T-helper 22 cell (primary cell): ENCODE data around the gene ZNF311.
"Not testable (repeated sequence)": the region's sequence is repeated elsewhere in the genome, so short reads cannot be mapped to it uniquely, and the experiment has no call there.

Source experiments
- DNase-seq: peaks from one replicate; pipeline ENCODE4 v3.0.0-alpha.2; 2020; ENCODE audit warnings: low read depth

Gene ZNF311

DNA sequence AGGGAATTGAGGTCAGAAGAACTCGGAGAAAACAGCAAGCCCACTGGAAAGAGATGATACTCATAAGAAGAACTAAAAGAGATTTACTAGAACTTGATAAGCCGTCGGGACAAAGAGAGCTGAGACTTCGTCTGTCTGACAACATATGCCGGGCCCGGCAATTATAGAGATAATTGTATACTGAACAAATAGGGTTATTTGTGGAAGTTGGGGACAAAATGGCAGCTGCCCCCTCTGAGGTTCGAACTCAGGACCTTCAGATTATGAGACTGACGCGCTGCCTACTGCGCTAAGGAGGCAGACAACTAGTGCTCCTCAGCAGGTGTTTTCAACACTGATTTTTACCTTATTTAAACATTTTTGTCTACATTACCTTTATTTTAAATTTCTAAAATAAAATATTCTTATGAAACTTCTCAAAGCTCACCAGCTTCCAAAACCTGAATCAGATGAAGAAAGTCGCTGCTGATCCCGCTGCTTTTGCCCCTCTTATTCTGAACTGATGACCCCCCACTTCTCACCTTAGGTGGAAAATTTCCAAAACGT is 52.0 kb downstream of the ZNF311 start:
- no peak for DNase-seq

DNA sequence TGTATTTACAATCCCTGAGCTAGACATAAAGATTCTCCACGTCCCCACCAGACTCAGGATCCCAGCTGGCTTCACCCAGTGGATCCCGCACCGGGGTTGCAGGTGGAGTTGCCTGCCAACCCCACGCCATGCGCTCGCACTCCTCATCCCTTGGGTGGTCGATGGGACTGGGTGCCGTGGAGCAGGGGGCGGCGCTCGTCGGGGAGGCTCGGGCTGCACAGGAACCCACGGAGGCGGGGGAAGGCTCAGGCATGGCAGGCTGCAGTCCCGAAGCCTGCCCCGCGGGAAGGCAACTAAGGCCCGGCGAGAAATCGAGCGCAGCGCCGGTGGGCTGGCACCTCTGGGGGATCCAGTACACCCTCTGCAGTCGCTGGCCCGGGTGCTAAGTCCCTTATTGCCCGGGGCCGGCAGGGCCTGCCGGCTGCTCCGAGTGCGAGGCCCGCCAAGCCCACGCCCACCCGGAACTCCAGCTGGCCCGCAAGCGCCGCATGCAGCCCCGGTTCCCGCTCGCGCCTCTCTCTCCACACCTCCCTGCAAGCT is 55.4 kb downstream of the ZNF311 start:
- not testable (repeated sequence) for DNase-seq

DNA sequence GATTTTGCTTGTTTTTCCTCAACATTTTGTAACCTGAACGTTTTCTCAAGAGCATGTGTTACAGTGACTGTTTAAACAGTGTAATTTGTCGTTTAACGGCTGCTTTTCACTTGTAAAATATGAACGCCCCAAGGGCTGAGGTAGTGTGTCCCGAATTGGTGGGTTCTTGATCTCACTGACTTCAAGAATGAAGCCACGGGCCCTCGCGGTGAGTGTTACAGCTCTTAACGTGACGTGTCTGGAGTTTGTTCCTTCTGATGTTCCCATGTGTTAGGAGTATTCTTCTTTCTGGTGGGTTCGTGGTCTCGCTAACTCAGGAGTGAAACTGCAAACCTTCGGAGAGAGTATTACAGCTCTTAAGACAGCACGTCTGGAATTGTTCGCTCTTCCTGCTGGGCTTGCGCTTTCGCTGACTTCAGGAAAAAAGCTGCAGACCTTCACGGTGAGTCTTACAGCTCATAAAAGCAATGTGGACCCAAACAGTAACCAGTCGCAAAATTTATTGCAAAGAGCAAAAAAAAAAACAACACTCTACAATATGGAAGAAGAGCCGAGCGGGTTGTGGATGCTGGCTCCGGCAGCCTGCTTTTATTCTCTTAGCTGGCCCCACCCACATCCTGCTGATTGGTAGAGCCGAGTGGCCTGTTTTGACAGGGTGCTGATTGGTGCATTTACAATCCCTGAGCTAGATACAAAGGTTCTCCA is 56.2 kb downstream of the ZNF311 start:
- DNase-seq, result no peak

DNA sequence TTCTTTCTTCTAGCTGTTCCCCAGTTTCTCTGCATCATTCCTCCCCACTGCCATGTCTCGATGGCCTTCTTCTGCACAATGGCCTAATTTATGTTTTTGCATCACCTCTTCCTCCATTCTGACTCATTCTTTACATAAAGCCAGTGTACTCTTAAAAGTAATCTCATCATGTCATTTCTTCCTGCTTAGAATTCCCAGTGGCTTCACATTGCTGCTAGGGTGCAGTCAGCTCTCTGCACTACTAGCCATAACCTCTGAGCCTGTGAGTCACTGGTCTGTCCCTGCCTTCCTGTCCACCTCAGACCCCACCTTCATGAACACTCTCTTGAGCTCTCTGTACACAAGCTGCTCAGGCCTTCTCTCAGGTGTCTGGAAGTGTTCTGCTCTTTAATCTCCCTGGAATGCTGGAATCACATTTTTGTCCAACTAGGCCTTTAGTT is 57.3 kb downstream of the ZNF311 start:
- no peak for DNase-seq

DNA sequence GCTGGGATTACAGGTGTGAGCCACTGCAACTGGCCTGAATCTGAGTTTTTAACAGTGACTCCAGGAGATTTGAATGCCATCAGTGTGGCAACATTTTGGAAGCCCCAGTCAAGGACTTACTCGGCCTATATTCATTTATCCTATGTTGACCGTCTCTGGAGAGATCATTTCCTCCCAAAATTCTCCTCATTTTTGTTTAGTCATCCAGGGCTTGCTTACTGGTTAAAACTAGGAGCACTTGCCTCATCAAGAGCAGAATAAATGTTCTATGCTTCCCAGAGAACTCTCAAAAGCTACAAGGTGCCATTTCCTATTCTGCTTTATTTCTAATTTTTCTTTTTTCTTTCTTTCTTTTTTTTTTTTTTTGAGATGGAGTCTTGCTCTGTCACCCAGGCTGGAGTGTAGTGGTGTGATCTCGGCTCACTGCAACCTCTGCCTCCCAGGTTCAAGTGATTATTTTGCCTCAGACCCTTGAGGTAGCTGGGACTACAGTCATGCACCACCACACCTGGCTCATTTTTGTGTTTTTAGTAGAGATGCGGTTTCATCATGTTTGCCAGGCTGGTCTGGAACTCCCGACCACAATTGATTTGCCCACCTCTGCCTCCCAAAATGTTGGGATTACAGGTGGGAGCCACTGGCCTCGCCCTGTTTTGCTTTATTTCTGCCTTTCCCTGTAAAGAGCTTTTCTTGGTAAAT is 57.9 kb downstream of the ZNF311 start:
- no peak for DNase-seq

DNA sequence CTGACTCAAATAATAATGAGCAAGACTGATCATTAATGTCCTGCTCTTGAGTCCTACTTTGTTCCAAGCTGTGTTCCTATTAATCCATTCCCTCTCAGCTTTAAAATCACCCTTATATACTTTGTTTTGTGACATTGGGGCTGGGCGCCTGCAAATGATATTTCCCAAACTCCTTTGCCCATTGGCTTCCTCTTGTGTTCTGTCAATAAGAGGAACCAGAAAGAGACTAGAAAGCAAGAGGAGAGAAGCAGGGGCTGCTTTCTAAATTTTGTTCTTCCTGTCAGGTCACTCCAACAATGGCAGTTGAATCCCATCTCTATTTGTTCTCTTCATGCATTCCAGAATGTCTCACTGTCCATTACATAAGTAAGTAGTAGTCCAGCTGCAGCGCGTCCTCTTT is 59.8 kb downstream of the ZNF311 start:
- no peak for DNase-seq
